Measurements from ENCODE around the gene OXCT1.
"Not testable (repeated sequence)": the region's sequence is repeated elsewhere in the genome, so short reads cannot be mapped to it uniquely, and the experiment has no call there.

Gene OXCT1

DNA sequence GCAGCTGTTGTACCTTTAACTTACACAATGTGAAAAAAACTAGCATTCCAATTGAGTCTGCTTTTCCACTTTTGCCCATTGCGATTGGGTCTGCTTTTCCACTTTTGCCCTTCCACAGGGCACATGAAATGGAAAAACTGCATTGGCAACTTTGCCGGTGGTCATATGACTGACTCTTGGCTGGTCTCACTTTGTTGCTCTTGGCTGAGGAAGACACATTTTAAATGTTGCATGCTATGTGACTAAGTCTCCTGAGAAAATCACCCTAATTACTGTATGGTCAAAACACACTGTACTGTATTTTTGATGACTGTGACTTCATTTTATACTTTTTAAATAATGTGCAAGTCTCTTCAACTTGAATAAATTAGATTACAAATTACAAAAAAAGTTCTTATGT lies 1.6 kb upstream of the OXCT1 start:
- DNase-seq = no peak

DNA sequence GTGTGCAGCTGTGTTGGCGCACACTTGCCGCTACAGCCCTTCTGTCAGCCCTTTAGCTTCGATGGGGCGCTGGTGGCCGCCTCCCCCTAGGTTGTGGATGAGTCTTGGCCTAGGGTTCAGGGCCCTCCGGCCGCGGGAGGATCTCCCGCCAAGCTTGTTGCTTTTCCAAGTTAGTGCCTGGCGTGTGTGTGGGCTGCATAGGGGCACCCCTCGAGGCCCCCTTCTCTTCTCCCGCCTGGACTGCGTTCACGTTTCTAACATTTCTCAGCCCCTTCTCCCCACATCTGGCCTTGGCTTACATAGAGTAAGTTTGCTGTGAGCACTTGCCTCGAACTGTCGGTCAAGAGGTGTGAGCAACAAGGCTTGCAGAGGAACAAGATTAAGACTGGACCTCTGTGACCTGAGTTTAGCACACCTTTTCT lies 413 bp upstream of the OXCT1 start:
- no peak for DNase-seq

DNA sequence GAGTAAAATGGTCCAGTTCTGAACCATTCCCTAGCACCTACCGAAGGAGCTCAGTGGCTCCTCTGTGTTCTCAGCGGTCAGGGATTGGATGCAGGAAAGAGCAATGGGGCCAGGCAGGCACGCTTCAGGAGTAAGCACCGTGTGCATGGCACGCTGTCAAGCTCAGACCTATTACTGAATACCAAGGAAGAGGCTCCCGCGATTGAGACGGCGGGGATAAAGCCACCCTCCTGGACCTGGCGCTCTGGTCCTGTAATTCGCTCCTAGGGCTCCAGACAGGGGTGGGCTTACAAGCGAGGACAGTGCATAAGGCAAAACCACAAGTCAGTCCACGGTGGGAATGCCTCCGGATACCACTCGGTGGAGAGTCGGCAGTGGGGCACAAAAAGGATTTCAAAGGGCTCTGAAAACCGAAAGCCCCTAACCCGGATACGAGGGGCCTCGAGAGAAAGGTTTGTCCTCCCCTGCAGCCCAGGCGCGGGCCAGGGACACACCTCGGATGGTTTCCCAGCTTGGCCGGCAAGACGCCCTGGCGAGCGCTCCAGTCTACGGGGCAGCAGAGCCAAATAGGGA lies 988 bp downstream of the OXCT1 start:
- peak; percentile 15 for DNase-seq

DNA sequence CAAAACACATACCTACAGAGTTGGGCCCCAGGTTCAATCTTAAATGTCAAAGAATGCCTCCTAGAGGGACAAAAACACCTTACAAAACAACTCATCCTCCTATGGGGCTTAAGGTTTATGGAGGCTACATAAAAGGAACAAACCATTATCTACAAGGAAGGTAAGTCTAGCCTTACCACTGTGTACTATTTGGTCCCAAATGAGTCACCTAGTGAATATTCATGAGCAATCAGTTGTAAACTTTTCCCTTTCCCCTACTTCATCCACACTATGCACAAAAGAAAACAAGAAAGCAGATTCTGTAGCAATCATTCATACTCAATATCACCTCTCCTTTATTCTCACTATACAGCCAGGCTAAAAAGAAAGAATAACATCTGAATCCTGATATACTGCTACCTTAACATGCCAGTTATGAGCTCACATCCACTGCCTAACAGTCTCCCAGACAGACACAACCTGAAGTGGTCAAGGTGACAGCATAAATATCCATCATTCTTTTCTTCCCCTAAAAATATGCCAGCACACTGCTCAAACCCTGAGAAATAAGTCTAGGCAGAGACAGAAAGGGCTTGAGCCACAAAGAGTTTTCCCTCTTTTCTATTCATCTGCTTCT lies 6.2 kb downstream of the OXCT1 start:
- no peak for DNase-seq

DNA sequence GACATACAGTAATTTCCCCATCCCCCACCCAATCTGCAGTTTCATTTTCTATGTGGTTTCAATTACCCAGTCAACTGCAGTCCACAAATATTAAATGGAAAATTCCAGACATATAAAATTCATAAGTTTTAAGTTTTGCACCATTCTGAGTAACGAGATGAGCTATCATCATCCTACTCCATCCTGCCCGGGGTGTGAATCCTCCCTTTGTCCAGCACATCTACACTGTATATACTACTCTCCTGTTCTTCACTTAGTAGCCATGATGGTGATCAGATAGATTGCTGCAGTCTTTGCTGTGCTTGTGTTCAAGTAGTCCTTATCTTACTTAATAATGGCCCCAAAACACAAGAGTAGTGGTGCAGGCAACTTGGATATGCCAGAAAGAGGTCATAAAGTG lies 11.3 kb downstream of the OXCT1 start:
- DNase-seq = no peak

DNA sequence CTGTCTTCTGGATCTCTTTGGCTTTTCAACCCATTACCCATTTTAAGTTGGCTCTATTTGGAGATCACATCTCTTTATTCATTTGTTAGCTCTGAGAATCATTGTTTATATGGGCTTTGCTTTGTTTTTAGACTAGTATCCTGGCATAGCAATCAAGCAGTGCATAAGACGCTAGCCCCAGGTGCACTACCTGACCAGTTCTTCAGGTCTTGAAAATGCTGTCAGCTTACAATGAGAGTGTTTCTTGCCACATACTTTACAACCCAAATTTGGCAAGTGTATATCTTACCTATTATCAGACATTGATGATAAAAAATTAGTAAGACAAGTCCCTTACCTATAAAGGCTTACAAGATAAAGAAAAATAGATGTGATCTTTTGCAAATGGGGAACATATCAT lies 12.2 kb downstream of the OXCT1 start:
- no peak for DNase-seq

DNA sequence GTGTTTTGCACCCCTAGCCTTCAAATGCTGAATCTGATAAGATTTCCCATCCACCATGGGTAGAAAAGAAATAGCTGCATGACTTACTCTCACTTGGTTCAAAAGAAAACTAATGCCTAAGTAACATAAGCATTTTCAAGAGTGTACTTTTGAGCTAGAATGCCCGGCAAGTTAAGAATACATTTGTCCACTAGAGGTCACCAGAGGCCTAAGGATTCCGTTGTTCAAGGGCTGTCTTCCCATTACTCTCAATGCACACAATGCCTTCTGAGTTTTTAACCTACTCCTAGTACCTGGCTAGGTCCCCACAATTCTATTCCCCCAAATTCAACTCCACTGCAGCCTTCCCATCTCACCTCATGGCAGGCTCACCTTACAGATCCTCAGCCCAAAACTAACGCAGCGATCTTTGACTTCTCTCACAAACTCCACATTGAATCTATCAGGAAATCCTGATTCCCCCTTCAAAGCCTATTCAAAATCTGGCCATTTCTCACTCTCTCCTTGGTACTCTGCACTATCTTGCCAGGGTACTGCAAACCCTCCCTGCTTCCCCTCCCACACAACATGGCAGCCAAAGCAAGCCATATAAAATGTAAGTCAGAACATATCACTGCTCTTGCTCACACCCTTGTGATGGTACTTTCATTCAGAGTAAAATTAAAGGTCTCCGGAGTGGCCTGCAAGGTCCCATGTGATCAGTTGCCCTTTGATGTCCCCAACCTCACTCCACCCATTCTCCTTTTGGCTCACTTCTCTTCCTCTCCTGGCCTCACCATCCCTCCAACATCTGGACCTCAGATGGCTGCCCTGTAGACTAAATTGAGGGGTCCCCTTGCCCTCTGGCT lies 13.4 kb downstream of the OXCT1 start:
- peak; percentile 78 for DNase-seq

DNA sequence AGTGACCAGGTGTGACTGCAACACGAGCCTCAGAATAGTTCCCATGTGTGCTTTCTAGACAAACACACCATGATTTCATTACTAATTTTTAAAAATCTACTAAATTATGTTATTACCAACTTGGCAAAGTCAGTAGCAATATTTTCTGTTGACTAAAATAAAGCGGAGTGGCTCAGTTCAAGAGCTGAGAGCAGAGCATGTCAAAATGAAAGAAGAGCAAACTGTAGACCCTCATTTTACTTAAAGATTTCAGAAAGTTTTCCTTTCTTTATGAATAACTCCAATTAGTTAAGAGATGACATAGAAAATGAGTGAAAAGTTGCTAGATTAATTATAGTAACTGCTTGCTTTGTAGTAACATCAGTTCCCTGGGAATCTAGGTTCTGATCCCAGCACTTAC lies 17.9 kb downstream of the OXCT1 start:
- DNase-seq = no peak

DNA sequence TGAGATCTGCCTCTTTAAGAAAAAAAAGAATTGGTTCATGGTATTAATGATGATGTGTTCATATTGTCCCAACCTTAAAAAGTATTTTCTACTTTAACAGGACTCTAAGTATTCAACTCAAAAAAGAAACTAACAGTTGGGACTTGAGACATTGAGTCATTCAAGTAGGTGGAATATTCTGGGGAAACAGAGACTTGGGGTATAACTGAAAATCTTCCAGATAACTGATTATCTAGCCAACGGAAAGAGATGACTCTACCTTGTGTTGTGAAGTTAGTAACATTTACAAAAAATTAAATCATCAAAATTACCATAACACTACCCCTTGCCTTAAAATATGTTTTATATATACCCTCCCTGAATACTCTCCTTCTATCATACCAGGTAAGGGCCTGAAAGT lies 19.1 kb downstream of the OXCT1 start:
- DNase-seq = no peak

DNA sequence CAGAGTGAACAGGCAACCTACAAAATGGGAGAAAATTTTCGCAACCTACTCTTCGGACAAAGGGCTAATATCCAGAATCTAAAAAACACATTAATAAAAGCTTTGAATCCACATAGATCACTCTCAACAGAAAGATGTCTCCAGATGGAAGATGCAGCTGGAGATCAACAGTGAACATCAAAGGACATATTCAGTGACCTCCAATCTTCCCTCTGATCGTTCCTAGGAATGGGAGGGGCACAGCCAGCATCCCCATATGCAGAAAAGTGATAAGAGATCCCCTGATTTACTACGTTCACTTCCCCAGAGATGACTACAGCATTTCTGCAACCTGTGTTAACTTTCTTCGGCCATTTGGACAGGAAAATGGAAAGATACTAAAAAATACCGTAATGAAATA lies 21.2 kb downstream of the OXCT1 start:
- DNase-seq = no peak

DNA sequence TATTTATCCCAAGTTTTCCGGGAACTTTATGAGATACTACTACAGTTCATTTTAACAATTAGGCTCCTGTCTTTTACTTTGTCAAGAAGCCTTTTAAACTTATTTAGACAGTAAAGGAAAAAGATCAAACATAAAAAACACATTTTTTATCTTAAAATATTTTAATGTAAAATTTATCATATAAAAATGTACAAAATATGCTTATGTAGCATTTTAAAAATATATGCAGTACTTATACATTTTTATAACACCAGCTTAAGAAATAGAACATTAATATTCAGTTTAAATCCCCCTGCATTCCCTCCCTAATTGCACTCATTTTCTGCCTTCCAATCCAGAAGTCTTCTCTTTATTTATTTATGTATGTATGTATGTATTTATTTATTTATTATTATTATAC lies 24.5 kb downstream of the OXCT1 start:
- DNase-seq = not testable (repeated sequence)

DNA sequence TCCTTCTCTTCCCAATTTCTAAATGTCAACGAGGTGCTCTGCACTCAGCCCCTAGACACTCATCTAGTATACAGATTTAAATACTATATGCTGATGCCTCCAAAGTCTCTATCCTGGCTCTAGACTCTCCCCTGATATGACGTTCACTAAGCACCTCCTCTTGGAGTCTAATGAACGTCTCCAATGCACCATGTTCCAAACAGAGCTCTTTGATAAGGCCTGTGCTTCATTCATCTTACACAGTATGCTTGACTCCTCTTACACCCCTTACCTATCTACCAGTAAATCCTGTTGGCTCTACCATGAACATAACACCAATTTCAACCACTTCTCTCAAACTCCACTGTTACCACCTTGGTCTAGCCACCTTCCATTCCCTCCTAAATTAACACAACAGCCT lies 25.7 kb downstream of the OXCT1 start:
- DNase-seq = no peak

DNA sequence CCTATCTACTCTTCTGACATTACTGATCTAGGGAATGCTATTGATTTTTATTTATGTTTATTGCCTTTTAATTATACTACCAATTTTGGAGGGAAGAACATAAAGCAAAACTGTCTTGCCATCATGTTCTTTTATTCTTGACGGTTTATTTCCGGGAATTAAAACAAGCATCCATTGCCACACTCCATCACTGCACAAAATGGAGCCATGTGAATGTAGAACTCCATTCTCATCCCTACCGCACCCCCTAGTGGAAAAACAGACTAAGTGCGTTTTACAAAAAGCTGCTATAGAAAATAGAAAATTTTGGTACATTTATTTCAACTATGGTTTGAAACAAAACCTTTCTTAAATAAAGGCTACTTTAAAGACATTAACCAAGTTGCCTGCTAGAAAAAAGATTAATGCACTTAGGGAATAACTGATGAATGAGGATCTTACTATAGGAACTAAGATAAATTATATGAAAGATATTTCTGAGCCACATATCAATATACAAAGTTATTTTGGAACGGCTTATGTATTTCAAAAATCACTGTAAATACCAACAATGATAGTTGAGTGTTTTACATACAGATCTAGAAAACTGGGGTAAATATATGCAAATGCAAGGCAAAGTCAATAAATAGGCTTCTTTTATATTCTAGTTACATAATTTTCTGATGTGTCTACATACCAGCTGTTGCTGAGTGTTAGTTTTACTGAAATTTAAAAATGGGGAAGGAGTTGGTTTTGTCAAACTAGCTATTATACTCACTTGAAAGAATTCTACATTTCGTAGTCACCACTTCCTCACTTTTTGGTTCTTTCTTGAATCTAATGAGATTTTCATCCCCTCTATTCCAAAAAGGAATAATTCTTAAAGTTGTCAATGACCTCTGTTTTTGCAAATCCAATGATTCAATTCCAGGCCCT lies 26.5 kb downstream of the OXCT1 start:
- peak; percentile 72 for DNase-seq

DNA sequence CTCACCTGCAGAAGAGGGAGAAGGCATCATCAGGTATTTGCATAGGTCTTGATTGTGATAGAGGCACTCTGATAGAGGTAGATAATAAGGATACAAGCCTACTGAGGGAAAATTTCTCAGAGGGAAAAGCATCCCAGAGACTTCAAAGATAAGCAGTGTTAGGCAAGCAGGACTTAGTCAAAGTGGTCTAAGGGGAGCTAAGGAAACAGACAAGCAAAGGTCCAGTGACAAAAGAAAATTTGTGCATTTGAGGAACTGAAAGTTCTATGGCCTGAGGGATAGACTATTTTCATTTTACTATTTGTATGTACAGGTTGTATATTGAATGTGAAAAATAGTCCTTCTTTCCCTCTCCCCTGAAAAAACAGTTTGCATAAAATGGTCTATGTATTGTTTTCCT lies 27.4 kb downstream of the OXCT1 start:
- DNase-seq = peak; percentile 55

DNA sequence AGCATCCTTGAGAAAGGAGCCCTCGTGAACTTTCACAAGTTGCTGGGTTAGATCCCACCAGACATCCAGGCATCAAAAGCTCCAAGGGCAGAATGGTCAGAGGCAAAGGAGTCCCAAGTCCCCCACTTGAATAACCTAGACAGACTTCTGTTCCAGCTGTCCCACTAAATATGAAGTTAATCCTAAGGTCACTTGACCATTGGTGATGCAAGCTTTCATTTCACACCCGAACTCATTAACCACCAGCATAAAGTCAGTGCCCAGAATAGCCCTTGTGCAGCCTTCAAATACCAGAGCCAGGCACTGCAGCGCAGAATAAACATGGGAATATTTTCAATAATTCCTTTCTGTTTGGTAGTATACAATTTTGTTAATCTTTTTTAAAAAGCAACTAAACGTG lies 28.9 kb downstream of the OXCT1 start:
- DNase-seq = no peak

DNA sequence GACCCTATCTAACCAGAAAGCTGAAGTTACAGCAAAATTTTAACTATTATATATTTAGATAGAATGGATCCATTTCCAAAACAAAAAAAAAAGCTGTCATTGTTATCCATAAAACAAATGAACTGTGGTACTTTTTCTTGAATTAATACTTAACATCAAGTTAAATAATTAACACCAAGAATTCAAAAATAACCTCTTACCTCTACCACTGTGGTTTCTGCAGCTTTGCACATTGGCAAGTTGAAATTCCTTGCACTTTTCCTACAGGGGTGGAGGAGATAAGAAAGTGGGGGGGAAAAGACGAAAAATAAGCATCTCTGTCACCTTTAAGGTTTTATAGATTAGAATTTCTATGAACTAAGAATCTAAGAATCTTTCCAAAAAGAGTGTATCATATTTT lies 30.0 kb downstream of the OXCT1 start:
- DNase-seq = no peak

DNA sequence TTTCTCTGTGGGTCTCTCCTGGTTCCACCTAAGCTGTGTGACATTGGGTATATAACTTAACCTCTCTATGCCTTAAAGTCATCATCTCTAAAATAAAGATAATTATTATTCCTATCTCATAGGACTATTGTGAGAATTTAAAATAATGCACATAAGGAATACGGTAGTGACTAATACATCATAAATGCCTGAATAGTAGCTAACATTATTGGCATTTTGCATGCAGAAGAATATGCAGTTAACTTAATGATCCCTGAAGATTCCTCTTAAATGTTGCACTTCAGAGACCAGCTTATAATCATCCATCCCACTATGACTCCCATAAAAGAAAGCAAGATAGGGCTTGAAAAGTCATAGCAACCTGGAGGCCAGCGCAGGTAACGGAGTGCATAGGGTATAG lies 32.4 kb downstream of the OXCT1 start:
- DNase-seq = no peak

DNA sequence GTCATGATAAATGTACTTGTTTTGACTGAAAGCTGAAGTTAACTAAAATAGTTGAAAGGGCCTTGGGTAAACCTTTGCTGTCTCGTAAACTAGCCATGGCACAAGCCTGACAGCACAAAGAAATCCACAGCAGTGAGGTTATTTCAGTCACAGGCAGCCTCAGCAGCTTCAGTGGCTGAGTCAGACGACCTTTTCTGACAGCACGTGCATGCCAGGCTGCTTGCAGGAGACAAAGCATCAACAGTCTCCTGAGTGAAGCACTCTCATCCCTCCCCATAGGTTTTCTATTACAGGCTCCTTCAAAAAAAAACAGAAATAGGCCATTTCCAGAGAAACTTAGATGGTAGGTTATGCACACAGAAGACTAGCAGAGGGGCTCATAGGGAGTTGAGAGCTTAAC lies 34.6 kb downstream of the OXCT1 start:
- no peak for DNase-seq

DNA sequence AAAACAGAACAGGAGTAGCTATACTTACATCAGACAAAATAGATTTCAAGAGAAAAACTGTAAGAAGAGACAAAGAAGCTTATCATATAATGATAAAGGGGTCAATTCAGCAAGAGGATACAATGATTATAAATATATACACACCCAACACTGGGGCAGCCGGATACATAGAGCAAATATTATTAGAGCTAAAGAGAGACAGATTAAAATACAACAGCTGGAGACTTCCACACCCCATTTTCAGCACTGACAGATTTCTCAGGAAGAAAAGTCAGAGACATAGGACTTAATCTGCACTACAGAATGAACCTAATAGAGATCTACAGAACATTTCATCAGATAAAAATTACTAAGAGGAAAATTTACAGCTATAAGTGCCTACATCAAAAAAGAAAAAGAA lies 35.7 kb downstream of the OXCT1 start:
- no peak for DNase-seq

DNA sequence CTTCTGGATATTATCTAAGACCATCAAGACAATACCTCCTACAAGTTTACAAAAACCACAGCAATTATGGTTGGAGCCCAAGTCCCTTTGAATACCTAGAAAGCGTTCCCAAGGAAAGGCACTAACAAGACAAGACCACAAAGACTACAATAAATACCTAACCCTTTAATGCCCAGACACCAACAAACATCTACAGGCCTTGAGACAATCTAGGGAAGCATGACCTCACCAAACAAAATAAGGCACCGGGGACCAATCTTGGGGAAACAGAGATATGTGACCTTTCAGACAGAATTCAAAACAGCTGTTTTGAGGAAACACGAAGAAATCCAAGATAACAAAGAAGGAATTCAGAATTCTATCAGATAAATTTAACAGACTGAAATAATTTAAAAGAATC lies 37.8 kb downstream of the OXCT1 start:
- no peak for DNase-seq

DNA sequence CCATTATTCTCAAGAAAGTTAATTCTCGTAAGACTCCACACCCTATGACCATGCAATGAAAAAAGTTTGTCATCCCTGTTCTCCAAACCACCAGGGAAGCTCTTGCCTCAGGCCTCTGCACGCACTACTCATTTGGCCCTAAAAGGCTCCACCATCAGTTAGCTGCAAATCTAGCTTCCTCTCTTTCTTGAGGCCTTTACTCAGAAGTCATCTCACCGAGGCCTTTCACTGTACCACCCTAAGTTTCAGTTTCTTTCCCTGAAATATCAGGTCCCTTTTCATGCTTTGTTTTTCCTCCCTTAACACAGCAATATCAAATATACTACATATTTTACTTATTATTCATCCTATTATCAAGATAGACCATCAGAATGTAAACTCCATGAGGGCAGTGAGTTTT lies 39.1 kb downstream of the OXCT1 start:
- no peak for DNase-seq

DNA sequence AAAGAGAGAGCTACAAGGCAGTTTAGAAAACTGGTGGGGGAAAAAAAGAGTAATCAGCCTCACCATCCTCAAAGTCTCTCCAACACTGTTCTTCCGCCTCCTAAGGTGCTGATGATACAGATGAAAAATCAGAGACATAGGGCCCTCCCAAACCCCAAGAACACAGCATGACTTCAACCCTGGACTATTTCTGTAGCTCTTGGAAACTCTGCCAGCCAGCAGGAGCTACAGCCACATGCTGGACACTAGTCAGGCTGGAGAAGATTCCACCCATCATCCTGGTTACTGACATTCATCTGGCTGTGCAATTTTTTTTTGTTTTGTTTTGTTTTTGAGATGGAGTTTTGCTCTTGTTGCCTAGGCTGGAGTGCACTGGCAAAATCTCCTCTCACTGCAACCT lies 42.4 kb downstream of the OXCT1 start:
- DNase-seq = no peak

DNA sequence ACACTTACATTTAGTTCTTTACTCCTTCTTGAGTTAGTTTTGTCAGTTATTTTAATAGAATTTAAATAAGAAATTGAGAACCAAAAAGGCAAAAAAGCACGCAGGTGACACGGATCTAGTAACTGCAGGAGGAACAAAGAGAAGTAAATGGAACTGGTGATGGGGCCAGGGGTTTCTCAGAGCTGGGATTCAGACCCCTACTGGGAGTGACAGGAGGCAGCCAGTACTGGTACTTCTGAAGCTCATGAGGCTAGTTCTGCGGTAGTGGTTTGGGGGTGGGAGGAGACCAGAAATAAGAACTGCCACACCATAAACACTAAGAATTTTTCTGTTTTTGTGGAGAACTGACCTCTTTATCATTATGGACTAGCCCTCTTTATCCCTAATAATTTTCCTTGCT lies 48.2 kb downstream of the OXCT1 start:
- no peak for DNase-seq

Measured in RPMI8226 (cell line).